GM21515 (cell line): ENCODE results near the gene PMS2.
"Not testable (repeated sequence)": the region's sequence is repeated elsewhere in the genome, so short reads cannot be mapped to it uniquely, and the experiment has no call there.

Experiments
- ATAC-seq: cut with Tn5 transposase; IDR thresholded peaks from one replicate; pipeline ENCODE4 v1.9.1; 2021; ENCODE audit not compliant: unreplicated experiment

PMS2 gene

DNA sequence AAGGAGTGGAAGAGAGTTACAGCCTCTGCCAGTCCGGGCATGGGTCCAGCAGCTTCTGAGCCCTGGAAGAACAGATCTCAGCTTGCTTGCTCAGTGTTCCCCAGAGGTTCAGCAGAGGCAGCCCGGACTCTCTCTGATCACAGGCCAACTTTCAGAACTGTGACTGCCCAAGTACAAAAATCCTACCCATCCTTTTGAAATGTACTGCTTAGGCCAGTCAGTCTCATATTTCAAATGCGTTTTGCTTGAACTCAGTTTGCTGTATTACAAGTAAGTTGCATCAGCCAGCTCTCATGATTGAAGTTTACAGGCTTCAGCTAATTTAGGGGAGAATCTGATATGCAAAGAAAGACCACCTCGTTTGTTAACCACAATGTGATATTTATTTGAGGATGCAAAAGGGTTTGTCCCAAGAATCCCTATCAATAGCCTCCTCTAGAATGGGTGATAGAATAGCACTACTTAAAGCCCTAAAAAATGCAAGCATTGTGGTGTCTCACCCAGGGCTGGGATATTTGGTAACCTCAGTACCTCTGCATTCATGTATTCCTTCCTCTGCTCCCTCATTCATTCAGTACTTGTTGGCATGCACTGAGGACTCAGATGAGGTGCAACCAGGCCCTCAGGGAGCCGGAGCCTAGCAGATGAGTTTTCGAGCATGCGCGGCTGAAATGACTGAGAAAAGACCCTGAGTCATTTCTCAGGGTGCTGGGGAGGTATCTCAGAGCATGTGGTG is 7.2 kb upstream of the PMS2 start:
- ATAC-seq, result no peak

DNA sequence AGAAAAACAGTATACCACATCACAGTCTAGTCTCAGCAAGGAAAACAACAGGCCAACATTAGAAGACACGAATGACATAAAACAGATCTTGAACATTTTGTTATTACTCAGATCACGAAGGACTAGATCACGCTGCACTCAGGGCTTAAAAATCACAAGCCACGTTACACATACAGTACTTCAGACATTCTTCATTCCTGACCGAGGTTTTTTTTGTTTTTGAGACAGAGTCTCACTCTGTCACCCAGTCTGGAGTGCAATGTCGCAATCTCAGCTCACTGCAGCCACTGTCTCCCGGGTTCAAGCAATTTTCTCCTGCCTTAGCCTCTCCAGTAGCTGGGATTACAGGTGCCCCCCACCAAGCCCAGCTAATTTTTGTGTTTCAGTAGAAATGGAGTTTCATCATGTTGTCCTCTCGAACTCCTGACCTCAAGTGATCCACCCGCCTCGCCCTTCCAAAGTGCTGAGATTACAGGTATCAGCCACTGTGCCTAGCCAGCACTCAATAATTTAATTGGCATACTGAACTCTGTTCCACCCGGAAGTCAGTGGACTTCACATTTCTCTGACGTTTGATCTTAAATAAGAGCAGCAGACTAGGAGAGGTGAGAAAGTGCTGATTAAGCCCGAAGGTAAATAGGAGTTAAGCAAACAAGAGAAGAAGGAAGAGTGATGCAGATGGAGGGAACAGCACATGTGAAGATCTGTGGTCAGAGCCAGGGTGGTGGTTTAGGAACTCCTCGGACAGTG is 3.7 kb upstream of the PMS2 start:
- no peak for ATAC-seq

DNA sequence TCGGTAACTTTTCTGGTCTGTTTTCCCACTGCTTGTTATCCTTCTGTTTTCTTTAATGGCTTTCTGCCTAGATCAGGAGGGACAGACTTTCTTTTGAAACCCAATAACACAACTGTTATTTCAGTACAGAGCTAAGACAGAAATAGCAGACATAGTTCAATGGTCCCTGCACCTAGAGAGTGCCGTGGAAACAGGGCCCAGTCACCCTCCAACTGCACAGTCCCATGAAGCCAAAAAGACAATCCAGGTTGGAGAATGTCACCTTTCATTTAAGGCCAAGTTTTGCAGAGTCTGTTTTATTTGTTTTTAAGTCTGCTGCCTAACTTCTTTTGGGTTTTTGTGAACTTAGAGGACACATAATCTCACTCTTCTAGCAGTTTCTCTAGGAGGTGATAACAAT is 2.7 kb upstream of the PMS2 start:
- no peak for ATAC-seq

DNA sequence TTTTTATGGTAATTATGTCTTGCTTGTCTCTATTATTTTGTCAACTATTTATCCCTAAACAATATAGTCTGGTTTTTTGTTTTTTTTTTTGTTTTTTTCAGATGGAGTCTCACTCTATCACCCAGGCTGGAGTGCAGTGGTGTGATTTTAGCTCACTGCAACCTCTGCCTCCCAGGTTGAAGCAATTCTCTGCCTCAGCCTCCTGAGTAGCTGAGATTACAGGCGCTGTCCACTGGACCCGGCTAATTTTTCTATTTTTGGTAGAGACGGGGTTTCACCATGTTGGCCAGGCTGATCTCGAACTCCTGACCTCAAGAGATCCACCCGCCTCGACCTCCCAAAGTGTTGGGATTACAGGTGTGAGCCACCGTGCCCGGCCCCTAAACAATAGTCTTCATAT is 1.5 kb upstream of the PMS2 start:
- not testable (repeated sequence) for ATAC-seq

DNA sequence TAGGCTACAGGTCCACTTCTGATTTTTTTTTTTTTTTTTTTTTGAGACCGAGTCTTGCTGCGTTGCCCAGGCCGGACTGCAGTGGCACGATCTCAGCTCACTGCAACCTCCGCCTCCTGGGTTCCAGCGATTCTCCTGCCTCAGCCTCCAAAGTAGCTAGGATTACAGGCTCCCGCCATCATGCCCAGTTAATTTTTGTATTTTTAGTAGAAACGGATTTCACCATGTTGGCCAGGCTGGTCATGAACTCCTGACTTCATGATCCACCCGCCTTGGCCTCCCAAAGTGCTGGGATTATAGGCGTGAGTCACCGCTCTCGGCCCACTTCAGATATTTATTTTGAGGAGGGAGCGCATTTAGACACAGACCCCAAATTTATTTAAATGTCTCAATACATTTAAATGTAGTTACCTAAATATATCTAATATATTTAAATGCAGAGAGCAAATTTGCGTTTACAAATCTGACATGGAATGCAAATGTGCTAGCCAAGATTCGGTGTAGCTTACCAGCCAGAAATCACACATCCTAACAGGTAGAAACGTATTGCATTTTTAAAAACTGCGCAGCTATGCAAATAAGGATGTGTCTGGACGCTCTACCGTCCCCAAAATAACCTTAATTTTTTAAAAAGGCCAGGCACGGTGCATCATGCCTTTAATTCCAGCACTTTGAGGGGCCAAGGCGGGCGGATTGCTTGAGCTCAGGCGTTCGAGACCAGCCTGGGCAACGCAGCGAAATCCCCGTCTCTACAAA is 836 bp downstream of the PMS2 start:
- ATAC-seq, result not testable (repeated sequence)

DNA sequence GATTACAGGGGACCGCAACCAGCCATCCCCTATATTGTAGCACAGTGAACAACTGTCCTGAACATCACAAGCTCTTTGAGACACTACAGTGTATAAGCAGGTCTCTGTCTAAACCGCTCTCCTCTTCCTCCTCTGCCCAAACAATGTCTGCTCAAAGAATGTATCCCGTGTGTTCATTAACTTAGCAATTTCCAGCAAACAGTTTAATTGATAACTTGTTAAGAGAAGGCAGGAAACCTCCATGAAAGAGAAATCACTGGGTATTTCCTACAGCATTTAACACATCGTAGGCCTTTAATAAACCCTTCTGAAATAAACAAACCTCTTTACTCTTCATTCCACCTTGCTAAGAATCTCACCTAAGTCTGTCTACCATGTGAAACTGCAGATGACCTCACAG is 1.5 kb downstream of the PMS2 start:
- no peak for ATAC-seq

DNA sequence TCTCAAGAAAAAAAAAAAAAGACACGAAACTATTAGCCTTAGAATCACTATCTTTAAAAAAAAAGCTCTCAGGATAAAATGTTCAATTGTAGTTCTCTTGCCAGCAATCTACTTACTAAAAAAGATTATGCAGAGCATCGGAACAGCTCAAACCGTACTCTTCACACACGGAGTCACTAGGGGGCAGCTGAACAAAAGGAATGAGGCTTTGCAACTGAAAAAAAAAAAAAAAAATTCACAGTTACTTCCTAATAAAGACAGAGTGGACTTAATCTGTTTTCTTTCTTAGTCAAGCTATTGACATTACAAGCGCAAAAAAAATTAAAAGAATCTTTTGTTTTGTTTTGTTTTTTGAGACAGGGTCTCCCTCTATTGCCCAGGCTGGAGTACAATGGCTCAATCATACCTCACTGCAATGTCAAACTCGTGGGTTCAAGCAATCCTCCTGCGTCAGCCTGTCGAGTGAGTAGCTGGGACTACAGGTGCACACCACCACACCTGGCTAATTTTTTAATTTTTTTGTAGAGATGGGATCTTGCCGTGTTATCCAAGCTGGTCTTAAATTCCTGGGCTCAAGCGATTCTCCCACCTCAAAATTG is 11.5 kb downstream of the PMS2 start:
- ATAC-seq, result no peak

DNA sequence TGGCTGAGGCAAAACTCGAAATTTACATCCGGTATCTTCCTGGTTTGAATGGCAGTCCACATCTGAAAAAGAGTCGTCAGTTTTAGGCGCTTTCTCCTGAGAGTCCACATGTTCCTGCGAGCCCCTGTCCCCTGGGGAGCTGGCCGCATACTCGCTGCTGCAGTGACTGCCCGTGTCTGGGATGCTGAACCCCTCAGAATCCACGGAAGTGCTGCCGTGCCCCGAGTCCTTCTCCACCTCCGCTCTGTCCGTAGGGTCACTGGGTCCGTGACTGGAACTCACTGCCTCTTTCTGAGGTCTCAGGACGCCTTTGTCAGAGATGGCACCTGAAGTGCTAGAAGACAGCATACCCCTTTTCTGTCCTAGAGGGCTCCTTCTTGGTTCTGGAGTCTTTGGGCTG is 21.8 kb downstream of the PMS2 start:
- ATAC-seq, result not testable (repeated sequence)

DNA sequence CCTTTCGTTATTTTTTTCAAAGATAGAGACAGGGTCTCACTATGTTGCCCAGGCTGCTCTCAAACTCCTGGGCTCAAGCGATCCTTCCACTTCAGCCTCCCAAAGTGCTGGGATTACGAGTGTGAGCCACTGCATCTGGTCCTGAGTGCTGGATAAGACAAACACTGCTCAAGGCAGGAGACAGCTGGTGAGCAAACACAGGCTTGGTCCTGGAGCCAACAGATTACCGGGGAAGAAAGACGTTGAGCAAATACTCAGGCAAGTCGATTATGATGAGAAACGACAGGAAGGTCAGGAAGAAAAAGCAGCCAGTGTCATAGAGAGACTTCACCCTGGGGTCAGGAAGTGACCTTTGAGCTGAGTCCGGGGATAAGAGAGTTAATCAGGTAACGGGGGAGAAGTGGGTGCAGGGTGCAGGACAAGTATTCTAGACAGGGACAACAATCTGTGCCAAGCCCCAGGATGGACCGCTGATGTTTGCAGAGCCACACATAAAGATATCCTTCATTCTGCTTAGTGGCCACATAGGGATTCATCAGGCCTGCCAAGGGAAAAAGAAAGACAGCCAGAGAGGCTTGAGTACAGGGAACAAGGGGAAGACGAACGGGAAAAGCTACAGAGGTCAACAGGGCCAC is 29.1 kb downstream of the PMS2 start:
- not testable (repeated sequence) for ATAC-seq

DNA sequence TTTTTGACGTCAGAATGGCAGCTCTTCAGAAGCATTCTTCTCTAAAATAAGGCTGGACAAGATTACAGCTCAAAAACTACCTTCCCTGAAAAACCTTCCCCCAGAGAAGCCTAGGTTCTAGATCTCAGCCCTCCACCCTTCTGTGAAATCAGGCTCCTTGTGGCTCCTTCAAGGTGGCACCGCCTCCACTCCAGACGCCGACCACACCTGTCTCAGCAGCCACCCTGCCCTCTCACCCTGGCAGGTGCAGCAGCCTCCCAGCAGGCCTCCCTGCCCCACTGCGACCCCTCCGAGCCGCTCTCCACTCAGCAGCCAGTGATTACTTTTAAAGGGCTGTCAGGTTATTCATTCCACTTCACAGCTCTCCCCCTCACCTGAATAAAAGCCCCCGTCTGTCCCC is 35.3 kb downstream of the PMS2 start:
- not testable (repeated sequence) for ATAC-seq

DNA sequence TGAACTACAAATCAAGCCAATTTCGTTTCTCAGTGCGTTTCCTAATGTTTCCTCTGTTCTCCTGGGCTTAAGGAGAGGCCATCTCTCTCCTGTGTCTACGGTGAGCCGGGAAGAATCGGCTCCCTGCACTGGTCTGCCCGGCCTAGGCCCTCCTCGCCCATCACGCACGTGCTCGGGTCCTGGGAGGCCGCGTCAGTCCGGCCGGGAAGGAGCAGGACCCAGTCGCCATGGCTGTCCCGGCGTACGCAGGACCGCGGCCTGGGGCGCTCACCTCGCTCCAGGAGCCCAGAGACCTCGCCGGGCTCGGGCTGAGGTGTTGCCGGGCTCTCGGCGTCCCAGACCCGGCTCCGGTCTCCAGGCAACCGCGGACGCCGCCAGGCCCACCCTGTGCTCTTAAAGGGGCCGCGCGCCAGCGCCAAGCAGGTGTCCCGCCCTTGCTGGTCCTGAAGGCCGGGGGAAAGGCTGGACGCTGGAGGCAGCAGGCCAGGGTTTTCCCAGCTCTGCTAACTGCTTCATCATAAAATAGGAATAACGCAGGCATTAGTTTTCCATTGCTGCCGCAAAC is 38.4 kb downstream of the PMS2 start, which contains the start of gene RSPH10B:
TSS of gene RSPH10B (minus strand) at position 343 of the 565 bp plus-strand sequence. CDS start 3,573 bp downstream, outside the sequence.
- ATAC-seq, result not testable (repeated sequence)

DNA sequence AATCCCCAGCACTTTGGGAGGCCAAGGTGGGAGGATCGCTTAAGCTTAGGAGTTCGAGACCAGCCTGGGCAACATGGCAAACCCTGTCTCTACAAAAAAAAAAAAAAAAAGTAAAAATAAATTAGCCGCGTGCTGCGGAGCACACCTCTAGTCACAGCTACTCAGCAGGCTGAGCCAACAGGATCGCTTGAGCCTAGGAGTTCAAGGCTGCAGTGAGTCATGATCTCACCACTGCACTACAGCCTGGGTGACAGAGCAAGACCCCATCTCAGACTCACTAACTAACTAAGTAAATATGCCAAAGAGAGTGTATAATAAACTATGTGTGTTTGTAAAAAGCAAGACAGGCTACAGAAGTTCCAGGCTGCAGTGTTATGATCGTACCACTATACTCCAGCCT is 45.0 kb downstream of the PMS2 start:
- not testable (repeated sequence) for ATAC-seq

DNA sequence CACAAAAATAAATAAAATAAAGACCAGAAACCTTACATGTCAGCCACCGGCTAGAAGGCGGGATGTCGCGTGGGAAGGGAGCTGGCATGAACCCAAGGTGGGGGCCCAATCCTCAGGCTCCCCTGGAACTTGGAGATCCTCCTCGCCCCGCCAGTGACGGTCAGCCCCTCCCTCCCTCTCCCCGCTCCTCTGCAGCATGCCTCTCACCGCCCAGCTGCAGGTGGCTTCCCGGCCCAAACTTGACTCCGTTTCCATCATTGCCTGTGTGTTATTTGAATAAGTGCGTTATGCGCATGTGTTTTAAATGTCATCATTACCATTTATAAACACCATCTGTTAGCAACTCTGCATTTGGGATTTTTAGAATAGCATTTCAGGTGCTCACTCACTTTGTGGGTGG is 45.6 kb downstream of the PMS2 start:
- ATAC-seq, result not testable (repeated sequence)

DNA sequence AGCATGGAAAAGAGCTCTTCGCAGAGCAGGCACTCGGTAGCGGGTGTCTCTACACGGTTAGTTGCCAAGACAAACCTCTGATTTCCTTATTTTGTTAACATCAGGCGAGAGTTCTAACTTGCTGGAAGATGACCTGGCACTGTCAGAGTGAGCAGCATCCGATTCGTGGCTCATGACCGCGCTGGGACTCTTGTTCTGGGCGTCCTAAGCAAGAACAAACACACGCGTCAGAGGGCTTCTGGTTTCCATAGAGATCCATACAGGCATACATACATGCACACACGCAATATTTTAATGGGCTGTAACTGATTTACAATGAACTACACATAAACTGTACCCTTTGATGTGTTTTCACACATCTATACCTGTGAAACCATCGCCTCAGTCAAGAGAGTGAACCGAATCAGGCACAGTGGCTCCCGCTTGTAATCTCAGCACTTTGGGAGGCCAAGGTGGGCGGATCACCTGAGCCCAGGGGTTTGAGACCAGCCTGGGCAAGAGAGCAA is 73.9 kb downstream of the PMS2 start:
- not testable (repeated sequence) for ATAC-seq

DNA sequence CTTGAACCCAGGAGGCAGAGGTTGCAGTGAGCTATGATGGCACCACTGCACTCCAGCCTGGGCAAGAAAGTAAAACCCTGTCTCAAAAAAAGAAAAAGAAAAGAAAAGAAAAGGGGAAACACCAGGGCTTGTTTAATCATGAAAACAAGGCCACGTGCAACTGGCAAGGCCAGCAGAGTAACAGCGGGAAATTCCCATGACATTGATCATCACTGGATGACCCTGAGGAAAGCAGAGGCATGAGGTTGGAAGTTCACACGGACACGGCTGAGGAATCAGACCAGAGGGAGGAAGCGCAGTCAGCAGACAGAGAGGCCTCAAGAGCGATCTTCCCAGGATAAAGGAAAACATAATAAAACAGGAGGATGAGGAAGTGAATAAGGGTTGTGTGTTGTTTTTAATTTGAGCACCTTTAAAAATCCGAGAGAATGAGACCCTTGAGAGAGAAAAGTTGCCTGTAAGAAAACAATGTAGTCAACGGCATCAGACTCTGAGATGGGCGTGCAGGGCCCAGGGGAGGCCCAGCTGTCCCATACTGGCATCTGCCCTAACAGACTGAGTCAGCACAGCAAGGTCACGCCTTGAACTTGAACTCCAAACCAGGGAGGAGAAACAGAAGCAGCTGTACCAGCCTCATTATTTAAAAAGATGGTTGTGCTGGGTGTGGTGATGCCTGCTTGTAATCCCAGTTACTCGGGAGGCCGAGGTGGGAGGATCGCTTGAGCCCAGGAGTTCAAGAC is 76.8 kb downstream of the PMS2 start:
- not testable (repeated sequence) for ATAC-seq

DNA sequence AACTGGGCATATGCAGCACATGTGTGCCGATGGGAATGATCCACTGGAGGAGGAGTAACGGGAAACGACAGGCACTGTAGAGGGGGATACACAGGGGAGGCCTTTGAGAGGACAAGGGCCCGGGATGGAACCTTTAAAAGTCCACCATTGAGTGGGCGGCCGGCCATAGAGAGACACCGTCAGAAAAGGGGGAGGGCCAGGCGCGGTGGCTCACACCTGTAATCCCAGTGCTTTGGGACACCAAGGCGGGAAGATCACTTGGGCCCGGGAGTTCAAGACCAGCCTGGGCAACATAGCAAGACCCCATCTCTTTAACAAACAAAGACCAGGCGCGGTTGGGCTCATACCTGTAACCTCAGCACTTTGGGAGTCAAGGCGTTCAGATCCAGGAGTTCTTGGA is 77.6 kb downstream of the PMS2 start:
- not testable (repeated sequence) for ATAC-seq

DNA sequence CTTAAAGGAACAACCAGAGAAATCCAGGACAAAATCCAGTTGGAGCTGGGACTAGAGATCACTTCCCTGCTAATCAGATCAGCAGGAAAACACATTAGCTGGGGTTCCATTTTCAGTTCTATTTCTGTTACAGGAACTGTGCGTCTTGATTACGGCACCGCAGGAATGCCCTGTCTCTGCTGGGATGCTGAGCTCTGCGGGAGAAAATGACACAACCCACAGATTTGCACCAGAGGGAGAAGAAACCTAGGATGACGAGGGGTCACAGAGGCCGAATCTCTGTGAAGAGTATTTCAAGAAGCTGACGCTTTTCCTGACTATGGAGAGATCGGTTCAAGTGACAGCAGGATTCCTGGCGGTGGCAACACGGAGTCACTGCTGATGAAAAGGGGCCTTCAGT is 78.6 kb downstream of the PMS2 start:
- not testable (repeated sequence) for ATAC-seq

DNA sequence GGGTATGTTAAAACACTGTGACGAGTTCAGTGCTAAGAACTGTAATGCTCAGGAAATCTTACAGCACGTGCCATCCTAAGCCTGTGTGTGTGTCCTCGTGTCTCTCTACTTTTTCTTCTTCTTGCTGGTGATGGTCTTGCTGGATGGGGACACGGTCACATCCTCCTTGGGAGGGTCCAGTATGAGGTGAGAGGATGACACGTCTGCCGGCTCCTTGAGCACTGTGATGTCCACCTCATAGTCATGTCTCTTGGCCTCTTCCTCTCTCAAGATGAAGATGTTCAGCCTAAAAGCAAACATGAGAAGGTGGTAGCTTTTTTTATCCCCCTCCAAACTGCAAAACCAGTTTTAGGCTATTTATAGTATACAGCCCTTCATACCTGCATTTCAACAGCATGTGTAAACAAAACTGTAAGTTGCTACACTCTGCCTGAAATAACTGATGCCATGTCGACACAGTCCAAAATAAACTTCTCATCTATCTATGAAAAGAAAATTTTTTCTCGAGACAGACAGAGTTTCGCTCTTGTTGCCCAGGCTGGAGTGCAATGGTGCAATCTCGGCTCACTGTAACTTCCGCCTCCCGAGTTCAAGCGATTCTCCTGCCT is 82.5 kb downstream of the PMS2 start:
- not testable (repeated sequence) for ATAC-seq

DNA sequence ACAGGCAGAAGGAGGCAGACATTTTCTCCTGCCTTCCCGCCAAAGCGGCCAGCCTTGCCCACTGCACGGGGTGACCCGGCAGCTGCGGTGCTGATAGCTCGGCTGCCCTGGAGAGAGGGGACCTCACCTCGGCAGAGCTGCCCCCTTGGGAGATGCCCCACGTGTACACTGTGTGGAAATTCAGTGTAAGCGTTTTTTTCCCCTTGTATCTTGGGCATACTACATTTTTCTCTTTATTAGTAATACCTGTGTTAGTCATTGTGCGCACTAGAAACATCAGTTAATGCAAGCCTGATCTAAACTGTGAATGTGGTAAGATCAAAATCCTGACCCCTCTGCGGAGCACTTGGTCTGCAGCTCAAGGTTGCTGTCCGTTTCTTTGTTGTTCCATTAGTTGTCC is 84.2 kb downstream of the PMS2 start:
- ATAC-seq, result not testable (repeated sequence)
